ENCODE data around the gene CYTH1. TPM values are rescaled to one million over a fixed set of nuclear protein-coding genes. Genes with fewer than 3 reads are reported as not detected.

The CYTH1 gene
- total RNA-seq, 1 experiment from 2014 or later: 34.3 TPM

DNA sequence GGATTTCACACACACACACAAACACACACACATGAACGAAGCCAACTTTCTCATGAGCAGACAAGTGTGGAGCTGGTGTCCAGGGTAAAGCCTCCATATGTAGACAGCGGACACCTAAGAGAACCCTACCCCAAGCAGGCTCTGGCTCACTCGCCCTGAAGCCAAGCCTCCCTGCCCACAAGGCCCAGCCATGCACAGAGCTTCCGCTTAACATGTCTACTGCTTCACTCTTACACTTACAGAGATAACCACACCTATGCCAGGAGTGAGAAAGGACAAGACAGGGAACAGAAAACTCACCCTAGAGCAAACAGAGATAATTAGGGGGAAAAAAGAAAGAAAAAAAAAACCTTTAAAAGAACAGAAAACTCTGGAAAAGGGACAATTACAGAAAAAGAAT, 67.5 kb downstream of the CYTH1 start:
- intact Hi-C loops (cut with micrococcal nuclease): no loop called here
- H3K36me3 ChIP-seq (ENCODE audit: control insufficient read depth in 1 of 2, insufficient read depth in 2 of 2, low read length in 2 of 2): no peaks in the 10 kb centered on the region
- H3K27me3 ChIP-seq (ENCODE audit: insufficient read depth, low read length): no peaks in the 10 kb centered on the region
- H3K79me2 ChIP-seq (ENCODE audit: insufficient read depth, low read length): peaks cover 35% of the 10 kb centered on the region
- TF ChIP-seq EZH2 (IDR thresholded peaks at IDR 0.05): no peak
- no peak for TF ChIP-seq RAD21 (IDR thresholded peaks at IDR 0.05; ENCODE audit: low read depth)
- TF ChIP-seq, protein P1, sequence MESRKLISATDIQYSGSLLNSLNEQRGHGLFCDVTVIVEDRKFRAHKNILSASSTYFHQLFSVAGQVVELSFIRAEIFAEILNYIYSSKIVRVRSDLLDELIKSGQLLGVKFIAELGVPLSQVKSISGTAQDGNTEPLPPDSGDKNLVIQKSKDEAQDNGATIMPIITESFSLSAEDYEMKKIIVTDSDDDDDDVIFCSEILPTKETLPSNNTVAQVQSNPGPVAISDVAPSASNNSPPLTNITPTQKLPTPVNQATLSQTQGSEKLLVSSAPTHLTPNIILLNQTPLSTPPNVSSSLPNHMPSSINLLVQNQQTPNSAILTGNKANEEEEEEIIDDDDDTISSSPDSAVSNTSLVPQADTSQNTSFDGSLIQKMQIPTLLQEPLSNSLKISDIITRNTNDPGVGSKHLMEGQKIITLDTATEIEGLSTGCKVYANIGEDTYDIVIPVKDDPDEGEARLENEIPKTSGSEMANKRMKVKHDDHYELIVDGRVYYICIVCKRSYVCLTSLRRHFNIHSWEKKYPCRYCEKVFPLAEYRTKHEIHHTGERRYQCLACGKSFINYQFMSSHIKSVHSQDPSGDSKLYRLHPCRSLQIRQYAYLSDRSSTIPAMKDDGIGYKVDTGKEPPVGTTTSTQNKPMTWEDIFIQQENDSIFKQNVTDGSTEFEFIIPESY (IDR thresholded peaks at IDR 0.05; ENCODE audit: extremely low read depth, insufficient replicate concordance, low read length): no peak
- no peak for TF ChIP-seq SIN3A (IDR thresholded peaks at IDR 0.05; ENCODE audit: low read depth)
- TF ChIP-seq, protein P2, sequence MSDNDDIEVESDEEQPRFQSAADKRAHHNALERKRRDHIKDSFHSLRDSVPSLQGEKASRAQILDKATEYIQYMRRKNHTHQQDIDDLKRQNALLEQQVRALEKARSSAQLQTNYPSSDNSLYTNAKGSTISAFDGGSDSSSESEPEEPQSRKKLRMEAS (IDR thresholded peaks at IDR 0.05): no peak
- TF ChIP-seq FOSL1 (IDR thresholded peaks at IDR 0.05; ENCODE audit: low read depth): no peak
- TF ChIP-seq SRF (IDR thresholded peaks at IDR 0.05; ENCODE audit: low read depth): no peak
- no peak for TF ChIP-seq TCF7L2 (IDR thresholded peaks at IDR 0.05; ENCODE audit: borderline replicate concordance, extremely low read depth, insufficient read depth, insufficient read length)
- TF ChIP-seq CBX3 (IDR thresholded peaks at IDR 0.05; ENCODE audit: low read depth): no peak
- TF ChIP-seq, protein P3, sequence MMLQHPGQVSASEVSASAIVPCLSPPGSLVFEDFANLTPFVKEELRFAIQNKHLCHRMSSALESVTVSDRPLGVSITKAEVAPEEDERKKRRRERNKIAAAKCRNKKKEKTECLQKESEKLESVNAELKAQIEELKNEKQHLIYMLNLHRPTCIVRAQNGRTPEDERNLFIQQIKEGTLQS (IDR thresholded peaks at IDR 0.05): no peak
- TF ChIP-seq JUND (IDR thresholded peaks at IDR 0.05): no peak
- TF ChIP-seq ELF1 (IDR thresholded peaks at IDR 0.05; ENCODE audit: borderline replicate concordance, low read depth): no peak
- no peak for TF ChIP-seq YY1 (IDR thresholded peaks at IDR 0.05; ENCODE audit: extremely low read depth, insufficient replicate concordance, low read depth, low read length)
- no peak for TF ChIP-seq ZFX (IDR thresholded peaks at IDR 0.05)
- no peak for TF ChIP-seq SP1 (IDR thresholded peaks at IDR 0.05; ENCODE audit: low read depth)
- no TSS peak for BruUV-seq (replicated peaks)
- H3K9me3 ChIP-seq (ENCODE audit: control insufficient read depth in 1 of 2, insufficient read depth in 1 of 2, low read depth in 1 of 2, low read length in 2 of 2): no peaks in the 10 kb centered on the region
- no peak overlapping the region for H3K9ac ChIP-seq (ENCODE audit: low read length)
- H3K4me1 ChIP-seq (ENCODE audit: control insufficient read depth in 1 of 2, insufficient read depth in 2 of 2, low read length in 2 of 2): peaks cover 9 to 16% of the 10 kb centered on the region in 2 experiments; a peak in 3 of 4 replicates
- no peak overlapping the region for H3K4me2 ChIP-seq (ENCODE audit: low read length)
- ChIA-PET CTCF (interaction anchor here (0.8 kb wide), 1 partner anchor 55 kb away, joined by 3 read pairs; no protein-coding TSS in a partner anchor), POLR2A (no interaction called here), RAD21 (ENCODE audit: low non-redundant PET in 1 of 2, low total read pairs in 2 of 2, uncharacterized antibody in 2 of 2, unreplicated experiment in 2 of 2) (no interaction called here)
- H3K4me3 ChIP-seq (replicated peaks in 1 of 2; ENCODE audit: low read depth in 1 of 2, low read length in 2 of 2): no peak overlapping the region
- ATAC-seq (no peak), DNase-seq (ENCODE audit: low read depth, low spot score) (no peak)
- H3K27ac ChIP-seq (ENCODE audit: low read depth, low read length): no peak overlapping the region
- no peaks in the 10 kb centered on the region for H3K9me2 ChIP-seq (ENCODE audit: insufficient read depth)
- H2AFZ ChIP-seq (ENCODE audit: low read depth, low read length, poor library complexity, severe bottlenecking): no peak overlapping the region
- H4K20me1 ChIP-seq (ENCODE audit: insufficient read depth): no peaks in the 10 kb centered on the region

All from HCT116 (cell line).